ENCODE results near the gene MRAP2.

GRCh38 chr6:84062519-84063154 lies 29.1 kb downstream of the MRAP2 start:
- no peak for TF ChIP-seq CTCF (IDR thresholded peaks at IDR 0.05; ENCODE audit: low read length)
- no peak for TF ChIP-seq EZH2 (IDR thresholded peaks at IDR 0.05; ENCODE audit: borderline replicate concordance, low read length)

Data from OCI-LY1 (cell line).